ENCODE data around the gene UFM1. TPM values are rescaled to one million over a fixed set of nuclear protein-coding genes. Genes with fewer than 3 reads are reported as not detected.
"Not testable (repeated sequence)": the region's sequence is repeated elsewhere in the genome, so short reads cannot be mapped to it uniquely, and the experiment has no call there.

UFM1 gene
- total RNA-seq, 4 donors from 2014 or later, result 71.0 to 151 (median 83.3) TPM

DNA sequence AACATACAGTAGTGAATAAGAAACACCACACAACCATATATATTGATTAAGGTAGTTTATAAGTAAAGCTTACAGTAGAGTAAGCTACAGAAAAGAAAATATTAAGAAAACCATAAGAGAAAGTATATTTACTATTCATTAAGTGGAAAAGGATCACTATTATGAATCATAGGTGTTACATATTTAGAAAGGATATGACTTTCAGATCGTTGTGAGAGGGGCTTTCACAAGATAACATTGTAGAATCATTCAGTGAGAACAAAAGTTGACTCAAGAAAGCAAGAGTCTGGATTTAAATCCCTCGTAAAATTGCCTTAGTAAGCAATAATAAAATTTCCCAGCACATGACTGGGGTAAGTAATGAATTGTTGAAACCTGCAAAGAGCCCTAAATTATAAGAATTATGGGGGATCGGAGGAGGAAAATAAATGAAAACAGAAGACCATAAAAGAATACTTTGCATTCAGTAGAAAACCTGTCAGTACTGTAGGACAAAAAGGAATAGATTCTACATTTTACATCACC is 6.0 kb downstream of the UFM1 start:
- no peak for DNase-seq
- Histone ChIP-seq H3K4me3 (no peak overlapping the region), H3K27me3 (no peaks in the 10 kb centered on the region), H3K9me3 (no peaks in the 10 kb centered on the region), H3K27ac (no peak overlapping the region), H3K4me1 (peaks cover 0 to 2% of the 10 kb centered on the region in 2 donors), H3K36me3 (no peaks in the 10 kb centered on the region)
- TF ChIP-seq POLR2A (IDR thresholded peaks at IDR 0.05), result no peak
- TF ChIP-seq, protein P1, sequence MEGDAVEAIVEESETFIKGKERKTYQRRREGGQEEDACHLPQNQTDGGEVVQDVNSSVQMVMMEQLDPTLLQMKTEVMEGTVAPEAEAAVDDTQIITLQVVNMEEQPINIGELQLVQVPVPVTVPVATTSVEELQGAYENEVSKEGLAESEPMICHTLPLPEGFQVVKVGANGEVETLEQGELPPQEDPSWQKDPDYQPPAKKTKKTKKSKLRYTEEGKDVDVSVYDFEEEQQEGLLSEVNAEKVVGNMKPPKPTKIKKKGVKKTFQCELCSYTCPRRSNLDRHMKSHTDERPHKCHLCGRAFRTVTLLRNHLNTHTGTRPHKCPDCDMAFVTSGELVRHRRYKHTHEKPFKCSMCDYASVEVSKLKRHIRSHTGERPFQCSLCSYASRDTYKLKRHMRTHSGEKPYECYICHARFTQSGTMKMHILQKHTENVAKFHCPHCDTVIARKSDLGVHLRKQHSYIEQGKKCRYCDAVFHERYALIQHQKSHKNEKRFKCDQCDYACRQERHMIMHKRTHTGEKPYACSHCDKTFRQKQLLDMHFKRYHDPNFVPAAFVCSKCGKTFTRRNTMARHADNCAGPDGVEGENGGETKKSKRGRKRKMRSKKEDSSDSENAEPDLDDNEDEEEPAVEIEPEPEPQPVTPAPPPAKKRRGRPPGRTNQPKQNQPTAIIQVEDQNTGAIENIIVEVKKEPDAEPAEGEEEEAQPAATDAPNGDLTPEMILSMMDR (IDR thresholded peaks at IDR 0.05), result no peak
- intact Hi-C loops (cut with DNase I; ENCODE audit: low total_unique reads), result no loop called here

DNA sequence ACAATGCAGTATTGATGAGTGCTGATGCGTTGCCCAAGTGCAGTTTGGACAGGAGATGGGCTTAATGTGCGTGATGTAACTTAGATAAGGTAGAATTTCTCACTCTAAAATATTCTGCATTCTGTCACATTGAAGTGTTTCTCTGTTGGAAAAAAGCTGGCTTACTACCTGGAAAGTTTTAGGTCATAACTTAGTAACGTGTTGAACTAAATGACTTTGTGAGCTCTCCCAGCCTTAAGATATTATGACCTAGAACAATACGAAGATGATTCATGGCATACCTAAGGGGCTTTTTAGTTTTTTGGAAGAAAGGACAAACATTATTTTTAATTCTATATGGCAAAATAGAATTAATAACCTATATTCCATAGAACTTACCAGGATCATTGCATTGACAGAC is 9.0 kb downstream of the UFM1 start:
- TF ChIP-seq, protein P1 (IDR thresholded peaks at IDR 0.05), result no peak
- TF ChIP-seq POLR2A (IDR thresholded peaks at IDR 0.05), result no peak
- Histone ChIP-seq H3K27ac (no peak overlapping the region), H3K4me1 (no peaks in the 10 kb centered on the region), H3K4me3 (no peak overlapping the region), H3K36me3 (no peaks in the 10 kb centered on the region), H3K9me3 (no peaks in the 10 kb centered on the region), H3K27me3 (no peaks in the 10 kb centered on the region)
- DNase-seq, result no peak
- intact Hi-C loops (cut with DNase I; ENCODE audit: low total_unique reads), result no loop called here

DNA sequence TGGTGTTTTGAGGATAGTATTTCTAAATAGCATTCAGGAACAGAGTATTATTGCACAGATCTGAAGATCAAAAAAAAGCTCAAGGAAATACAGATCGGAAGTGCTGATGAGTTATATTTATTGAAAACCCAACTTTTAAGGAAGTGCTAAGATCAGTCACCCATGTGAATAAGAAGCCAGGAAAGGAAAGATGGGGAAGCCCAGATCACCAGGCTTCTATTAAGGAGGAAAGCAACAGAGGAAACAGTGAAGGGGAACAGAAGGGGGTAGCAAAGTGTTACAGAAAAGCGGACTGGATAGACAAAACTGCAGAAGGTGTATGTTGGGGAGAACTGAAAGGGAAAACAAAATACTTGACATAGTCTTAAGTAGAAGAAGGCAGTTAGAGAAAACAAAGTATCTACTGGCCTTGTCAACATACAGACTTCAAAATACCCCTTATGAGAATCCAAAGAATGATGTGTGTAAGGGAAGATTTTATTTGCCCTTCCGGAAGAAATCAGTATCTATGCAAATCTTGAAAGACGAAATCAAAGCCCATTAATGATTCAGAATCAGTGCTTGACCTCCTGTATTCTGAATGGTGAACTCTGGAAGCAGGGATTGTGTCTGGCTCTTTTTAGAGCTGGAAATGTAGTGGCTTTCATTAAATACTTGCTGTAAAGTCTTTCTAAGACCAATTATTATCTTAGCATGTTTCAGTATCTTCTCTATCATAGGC is 12.1 kb downstream of the UFM1 start:
- Histone ChIP-seq H3K27ac (no peak overlapping the region), H3K27me3 (no peaks in the 10 kb centered on the region), H3K9me3 (no peaks in the 10 kb centered on the region), H3K4me1 (no peaks in the 10 kb centered on the region), H3K4me3 (no peak overlapping the region), H3K36me3 (no peaks in the 10 kb centered on the region)
- intact Hi-C loops (cut with DNase I; ENCODE audit: low total_unique reads), result no loop called here
- no peak for DNase-seq
- TF ChIP-seq, protein P1 (IDR thresholded peaks at IDR 0.05), result no peak
- TF ChIP-seq POLR2A (IDR thresholded peaks at IDR 0.05), result no peak

DNA sequence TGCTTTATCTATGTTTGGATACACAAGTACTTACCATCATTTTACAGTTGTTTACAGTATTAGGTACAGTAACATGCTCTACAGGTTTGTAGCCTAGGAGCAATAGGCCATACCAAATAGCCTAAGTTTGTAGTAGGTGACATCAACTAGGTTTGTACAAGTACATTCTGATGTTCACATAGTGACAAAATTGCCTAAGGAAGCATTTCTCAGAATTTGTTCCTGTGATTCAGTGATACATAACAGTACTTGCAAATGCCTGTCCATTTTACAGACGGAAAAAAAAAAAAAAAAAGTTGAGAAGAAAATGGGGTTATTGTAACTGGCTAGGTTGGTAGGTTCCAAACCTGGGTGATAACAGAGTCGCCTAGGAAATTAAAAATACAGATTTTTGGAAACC is 13.6 kb downstream of the UFM1 start:
- Histone ChIP-seq H3K27me3 (no peaks in the 10 kb centered on the region), H3K27ac (no peak overlapping the region), H3K4me3 (no peak overlapping the region), H3K4me1 (no peaks in the 10 kb centered on the region), H3K9me3 (no peaks in the 10 kb centered on the region), H3K36me3 (no peaks in the 10 kb centered on the region)
- intact Hi-C loops (cut with DNase I; ENCODE audit: low total_unique reads), result no loop called here
- no peak for DNase-seq
- no peak for TF ChIP-seq POLR2A (IDR thresholded peaks at IDR 0.05)
- TF ChIP-seq, protein P1 (IDR thresholded peaks at IDR 0.05), result no peak

DNA sequence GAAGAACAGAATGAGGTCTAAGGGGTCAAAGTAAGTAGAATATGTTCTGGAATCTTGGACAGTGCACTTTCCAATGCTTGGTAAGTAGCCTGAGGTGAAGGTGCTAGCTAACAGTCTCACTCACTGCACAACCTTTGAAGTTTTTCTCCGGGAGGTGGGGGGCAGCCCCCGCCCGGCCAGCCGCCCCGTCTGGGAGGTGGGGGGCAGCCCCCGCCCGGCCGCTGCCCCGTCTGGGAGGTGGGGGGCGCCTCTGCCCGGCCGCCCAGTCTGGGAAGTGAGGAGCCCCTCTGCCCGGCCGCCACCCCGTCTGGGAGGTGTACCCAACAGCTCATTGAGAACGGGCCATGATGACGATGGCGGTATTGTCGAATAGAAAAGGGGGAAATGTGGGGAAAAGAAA is 14.1 kb downstream of the UFM1 start:
- intact Hi-C loops (cut with DNase I; ENCODE audit: low total_unique reads); H3K27ac ChIP-seq: not testable (repeated sequence)

More for the DNA sequence above, 14.1 kb downstream of the UFM1 start:
- H3K9me3 ChIP-seq, H3K27me3 ChIP-seq, H3K36me3 ChIP-seq, H3K4me1 ChIP-seq, DNase-seq, H3K4me3 ChIP-seq: not testable (repeated sequence)
